DND-41 (cell line): Measurements from ENCODE around the gene FDX1.

Experiments
- CTCF ChIP-seq: IDR thresholded peaks from 2 replicates; pipeline ENCODE4 v1.5.1; 2012; ENCODE audit warnings: borderline replicate concordance, low read length, moderate library complexity, mild to moderate bottlenecking; ENCODE audit not compliant: poor library complexity, severe bottlenecking; ENCODE audit errors: extremely low read depth
- EZH2 ChIP-seq: IDR thresholded peaks from 3 replicates; pipeline ENCODE4 v1.6.1; 2012; ENCODE audit warnings: borderline replicate concordance, low read depth, mild to moderate bottlenecking, moderate library complexity, low read length, inconsistent platforms; ENCODE audit not compliant: severe bottlenecking

GRCh38 chr11:110428956-110429730, 605 bp upstream of the FDX1 start:
- TF ChIP-seq CTCF (no peak), EZH2 (no peak)
